ENCODE data around the gene MAP2K5.

MAP2K5 gene

GRCh38 chr15:67701669-67702068 lies 159.2 kb downstream of the MAP2K5 start:
- H3K4me1 Mint-ChIP-seq, result no peaks in the 10 kb centered on the region
- H3K27ac Mint-ChIP-seq, result no peak overlapping the region

GRCh38 chr15:67707520-67708283 lies 165.2 kb downstream of the MAP2K5 start:
- H3K9me3 Mint-ChIP-seq, result no peaks in the 10 kb centered on the region
- H3K27me3 Mint-ChIP-seq, result no peaks in the 10 kb centered on the region
- no peak overlapping the region for H3K27ac Mint-ChIP-seq
- no peaks in the 10 kb centered on the region for H3K4me1 Mint-ChIP-seq
- ATAC-seq (ENCODE audit: low read depth) (no peak), DNase-seq (ENCODE audit: low spot score in 2 of 2) (no peak)
- no peak overlapping the region for H3K4me3 Mint-ChIP-seq
- peaks cover 45% of the 10 kb centered on the region for H3K36me3 Mint-ChIP-seq

More at GRCh38 chr15:67701669-67702068, 159.2 kb downstream of the MAP2K5 start:
- ATAC-seq (ENCODE audit: low read depth), result no peak
- DNase-seq (ENCODE audit: low spot score in 2 of 2), result no peak
- Mint-ChIP-seq H3K4me3 (no peak overlapping the region), H3K27me3 (no peaks in the 10 kb centered on the region), H3K36me3 (peaks cover 46% of the 10 kb centered on the region), H3K9me3 (peaks cover 2% of the 10 kb centered on the region)

GRCh38 chr15:67708500-67708899 lies 166.0 kb downstream of the MAP2K5 start:
- DNase-seq (ENCODE audit: low spot score in 2 of 2) (no peak), ATAC-seq (ENCODE audit: low read depth) (no peak)
- Mint-ChIP-seq H3K36me3 (peaks cover 42% of the 10 kb centered on the region), H3K9me3 (no peaks in the 10 kb centered on the region), H3K4me3 (no peak overlapping the region), H3K27ac (no peak overlapping the region), H3K27me3 (no peaks in the 10 kb centered on the region), H3K4me1 (no peaks in the 10 kb centered on the region)

- Mint-ChIP-seq H3K9me3 (no peaks in the 10 kb centered on the region), H3K27me3 (no peaks in the 10 kb centered on the region), H3K4me3 (no peak overlapping the region), H3K27ac (no peak overlapping the region), H3K36me3 (peaks cover 13% of the 10 kb centered on the region), H3K4me1 (no peaks in the 10 kb centered on the region)
- no peak for ATAC-seq (ENCODE audit: low read depth)
- no peak for DNase-seq (ENCODE audit: low spot score in 2 of 2)
Observed at GRCh38 chr15:67715170-67715569, 172.7 kb downstream of the MAP2K5 start.

GRCh38 chr15:67716171-67716570 lies 173.7 kb downstream of the MAP2K5 start:
- no peaks in the 10 kb centered on the region for H3K27me3 Mint-ChIP-seq
- no peaks in the 10 kb centered on the region for H3K9me3 Mint-ChIP-seq
- no peak for DNase-seq (ENCODE audit: low spot score in 2 of 2)
- no peak overlapping the region for H3K27ac Mint-ChIP-seq
- no peak for ATAC-seq (ENCODE audit: low read depth)
- peaks cover 5% of the 10 kb centered on the region for H3K4me1 Mint-ChIP-seq
- H3K36me3 Mint-ChIP-seq, result peaks cover 10% of the 10 kb centered on the region
- no peak overlapping the region for H3K4me3 Mint-ChIP-seq

- no peak for DNase-seq (ENCODE audit: low spot score in 2 of 2)
- peaks cover 5% of the 10 kb centered on the region for H3K4me1 Mint-ChIP-seq
- peaks cover under 1% of the 10 kb centered on the region for H3K36me3 Mint-ChIP-seq
- no peaks in the 10 kb centered on the region for H3K27me3 Mint-ChIP-seq
- ATAC-seq (ENCODE audit: low read depth), result no peak
- H3K9me3 Mint-ChIP-seq, result no peaks in the 10 kb centered on the region
- H3K27ac Mint-ChIP-seq, result peak overlapping the region; percentile 55
- no peak overlapping the region for H3K4me3 Mint-ChIP-seq
Observed at GRCh38 chr15:67717776-67718175, 175.3 kb downstream of the MAP2K5 start.

- Mint-ChIP-seq H3K4me1 (peaks cover 5% of the 10 kb centered on the region), H3K4me3 (no peak overlapping the region), H3K27me3 (no peaks in the 10 kb centered on the region), H3K27ac (no peak overlapping the region), H3K9me3 (no peaks in the 10 kb centered on the region), H3K36me3 (peaks cover 2% of the 10 kb centered on the region)
- no peak for ATAC-seq (ENCODE audit: low read depth)
- DNase-seq (ENCODE audit: low spot score in 2 of 2), result no peak
Observed at GRCh38 chr15:67719330-67719959, 176.9 kb downstream of the MAP2K5 start.

GRCh38 chr15:67720556-67721175 lies 178.2 kb downstream of the MAP2K5 start:
- Mint-ChIP-seq H3K4me1 (peaks cover 5% of the 10 kb centered on the region), H3K36me3 (peaks cover 9% of the 10 kb centered on the region), H3K9me3 (no peaks in the 10 kb centered on the region), H3K4me3 (no peak overlapping the region), H3K27me3 (no peaks in the 10 kb centered on the region), H3K27ac (no peak overlapping the region)
- ATAC-seq (ENCODE audit: low read depth), result peak; percentile 62
- no peak for DNase-seq (ENCODE audit: low spot score in 2 of 2)

GRCh38 chr15:67722030-67722817 lies 179.7 kb downstream of the MAP2K5 start:
- Mint-ChIP-seq H3K4me3 (no peak overlapping the region), H3K36me3 (peaks cover 9% of the 10 kb centered on the region), H3K9me3 (no peaks in the 10 kb centered on the region), H3K27me3 (no peaks in the 10 kb centered on the region), H3K27ac (no peak overlapping the region), H3K4me1 (peaks cover 5% of the 10 kb centered on the region)
- ATAC-seq (ENCODE audit: low read depth) (no peak), DNase-seq (ENCODE audit: low spot score in 2 of 2) (no peak)

- Mint-ChIP-seq H3K27me3 (no peaks in the 10 kb centered on the region), H3K4me3 (no peak overlapping the region), H3K9me3 (no peaks in the 10 kb centered on the region), H3K27ac (no peak overlapping the region), H3K4me1 (peaks cover 5% of the 10 kb centered on the region), H3K36me3 (peaks cover 11% of the 10 kb centered on the region)
- ATAC-seq (ENCODE audit: low read depth) (no peak), DNase-seq (ENCODE audit: low spot score in 2 of 2) (no peak)
Observed at GRCh38 chr15:67723294-67724024, 181.0 kb downstream of the MAP2K5 start.

GRCh38 chr15:67724691-67725375 lies 182.3 kb downstream of the MAP2K5 start:
- peaks cover 13% of the 10 kb centered on the region for H3K36me3 Mint-ChIP-seq
- no peak overlapping the region for H3K27ac Mint-ChIP-seq
- ATAC-seq (ENCODE audit: low read depth), result no peak
- no peaks in the 10 kb centered on the region for H3K27me3 Mint-ChIP-seq
- H3K4me1 Mint-ChIP-seq, result peaks cover 5% of the 10 kb centered on the region
- no peaks in the 10 kb centered on the region for H3K9me3 Mint-ChIP-seq
- H3K4me3 Mint-ChIP-seq, result no peak overlapping the region
- no peak for DNase-seq (ENCODE audit: low spot score in 2 of 2)

GRCh38 chr15:67730135-67730534 lies 187.6 kb downstream of the MAP2K5 start:
- ATAC-seq (ENCODE audit: low read depth) (no peak), DNase-seq (ENCODE audit: low spot score in 2 of 2) (no peak)
- Mint-ChIP-seq H3K4me3 (no peak overlapping the region), H3K4me1 (no peaks in the 10 kb centered on the region), H3K27me3 (no peaks in the 10 kb centered on the region), H3K36me3 (peaks cover 10% of the 10 kb centered on the region), H3K9me3 (no peaks in the 10 kb centered on the region), H3K27ac (no peak overlapping the region)

- H3K4me3 Mint-ChIP-seq, result no peak overlapping the region
- no peaks in the 10 kb centered on the region for H3K9me3 Mint-ChIP-seq
- H3K4me1 Mint-ChIP-seq, result peaks cover 8% of the 10 kb centered on the region
- H3K36me3 Mint-ChIP-seq, result peaks cover 5% of the 10 kb centered on the region
- H3K27me3 Mint-ChIP-seq, result no peaks in the 10 kb centered on the region
- ATAC-seq (ENCODE audit: low read depth), result no peak
- DNase-seq (ENCODE audit: low spot score in 2 of 2), result no peak
- no peak overlapping the region for H3K27ac Mint-ChIP-seq
Observed at GRCh38 chr15:67731112-67731721, 188.7 kb downstream of the MAP2K5 start.

All from memory B cell (primary cell).